HG03103 (cell line): ENCODE measurements around the gene GMPPA.
A peak's percentile ranks its signal among the peaks of the same experiment; 100 is the strongest.

Experiments
- ATAC-seq: cut with Tn5 transposase; IDR thresholded peaks from one replicate; pipeline ENCODE4 v1.9.1; 2021; ENCODE audit warnings: low read depth; ENCODE audit not compliant: unreplicated experiment

Gene GMPPA

DNA sequence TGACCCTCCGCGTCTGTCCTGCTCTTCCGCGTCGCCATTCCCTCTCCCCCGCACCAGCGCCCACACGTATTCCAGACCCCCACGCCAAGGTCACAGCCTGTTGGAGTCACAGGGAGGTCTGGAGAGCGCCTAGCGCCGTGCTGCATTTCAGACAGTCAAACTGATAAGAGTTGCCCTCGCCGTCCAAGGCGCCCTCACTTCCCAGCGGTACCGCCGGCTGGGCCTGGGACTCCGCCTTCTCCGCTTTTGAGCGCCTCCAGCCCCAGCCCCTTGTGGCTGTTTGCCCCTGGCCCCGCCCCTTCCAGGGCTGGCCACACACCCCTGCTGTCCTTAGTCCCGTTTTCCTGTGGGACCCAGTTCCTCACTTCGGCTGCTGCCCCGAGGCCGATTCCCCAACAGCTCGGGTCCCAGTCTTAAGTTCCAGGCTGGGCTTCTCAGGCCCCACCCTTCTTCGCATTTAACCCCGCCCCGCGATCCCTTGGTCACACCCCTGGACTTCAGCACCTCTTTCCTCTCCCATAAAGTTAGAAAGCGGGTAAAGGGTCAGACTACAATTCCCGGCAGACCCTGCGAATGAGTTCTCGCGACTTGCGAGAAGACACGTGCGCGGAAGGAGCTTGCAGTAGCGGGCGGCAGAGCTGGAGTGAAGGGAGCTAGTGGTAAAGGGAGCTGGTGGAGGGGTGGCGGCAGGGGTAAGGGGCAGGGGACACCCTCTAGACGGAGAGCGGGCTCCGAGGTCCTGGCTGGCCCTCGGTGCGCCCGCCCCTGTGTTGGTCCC lies at the start of gene GMPPA:
Gene GMPPA, plus strand, starts transcription at position 612 of the 778 bp plus-strand sequence. CDS start 1,085 bp downstream, outside the sequence.
- peak; percentile 93 for ATAC-seq

DNA sequence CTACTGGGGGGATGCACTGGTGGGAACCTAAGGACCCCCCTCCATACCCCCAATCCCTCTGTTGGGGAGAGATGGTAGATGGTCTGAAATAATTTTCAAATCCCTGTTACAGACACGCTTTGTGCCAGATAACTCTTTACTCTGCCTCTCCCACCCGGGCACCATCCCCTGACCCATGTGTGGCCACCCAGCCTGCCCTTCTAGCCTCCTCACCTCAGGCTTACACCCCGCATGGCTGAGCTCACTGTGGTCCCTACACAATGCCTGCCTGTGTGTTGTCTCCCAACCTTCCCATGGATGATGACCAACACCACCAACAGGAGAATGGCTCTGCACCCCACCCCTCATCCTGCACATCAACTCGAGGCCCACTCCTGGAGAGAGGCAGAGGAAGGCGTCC lies 49.1 kb upstream of the GMPPA start:
- no peak for ATAC-seq

DNA sequence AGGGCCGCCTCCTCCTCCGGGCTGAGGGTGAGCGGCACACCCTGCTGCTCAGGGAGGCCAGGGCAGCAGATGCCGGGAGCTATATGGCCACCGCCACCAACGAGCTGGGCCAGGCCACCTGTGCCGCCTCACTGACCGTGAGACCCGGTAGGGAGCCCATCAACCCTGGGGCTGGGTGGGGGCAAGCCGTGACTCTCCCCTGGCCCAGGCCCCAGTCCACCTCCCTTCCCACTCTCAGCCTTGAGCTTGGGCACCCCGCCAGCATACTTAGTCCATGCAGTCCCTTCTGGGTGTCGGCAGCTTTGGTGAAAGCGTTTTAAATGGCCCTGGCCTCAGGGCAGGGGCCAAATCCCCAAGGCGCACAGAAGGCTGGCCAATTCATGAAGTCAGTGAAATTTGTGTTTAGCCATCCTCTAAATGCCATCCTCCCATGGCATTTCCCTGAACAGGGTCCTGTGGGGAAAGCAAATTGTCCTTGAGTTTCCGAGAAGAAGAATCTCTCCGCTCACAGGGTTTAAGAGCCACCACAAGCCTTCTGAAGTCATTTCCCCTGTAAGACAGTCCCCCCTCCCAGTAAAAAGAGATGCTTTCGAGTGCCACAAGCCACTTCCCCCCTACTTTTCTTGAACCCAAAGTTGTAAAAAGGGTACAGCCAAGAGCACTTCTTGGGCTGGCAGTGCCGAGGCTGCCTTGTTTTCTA lies 46.9 kb upstream of the GMPPA start:
- ATAC-seq: no peak

DNA sequence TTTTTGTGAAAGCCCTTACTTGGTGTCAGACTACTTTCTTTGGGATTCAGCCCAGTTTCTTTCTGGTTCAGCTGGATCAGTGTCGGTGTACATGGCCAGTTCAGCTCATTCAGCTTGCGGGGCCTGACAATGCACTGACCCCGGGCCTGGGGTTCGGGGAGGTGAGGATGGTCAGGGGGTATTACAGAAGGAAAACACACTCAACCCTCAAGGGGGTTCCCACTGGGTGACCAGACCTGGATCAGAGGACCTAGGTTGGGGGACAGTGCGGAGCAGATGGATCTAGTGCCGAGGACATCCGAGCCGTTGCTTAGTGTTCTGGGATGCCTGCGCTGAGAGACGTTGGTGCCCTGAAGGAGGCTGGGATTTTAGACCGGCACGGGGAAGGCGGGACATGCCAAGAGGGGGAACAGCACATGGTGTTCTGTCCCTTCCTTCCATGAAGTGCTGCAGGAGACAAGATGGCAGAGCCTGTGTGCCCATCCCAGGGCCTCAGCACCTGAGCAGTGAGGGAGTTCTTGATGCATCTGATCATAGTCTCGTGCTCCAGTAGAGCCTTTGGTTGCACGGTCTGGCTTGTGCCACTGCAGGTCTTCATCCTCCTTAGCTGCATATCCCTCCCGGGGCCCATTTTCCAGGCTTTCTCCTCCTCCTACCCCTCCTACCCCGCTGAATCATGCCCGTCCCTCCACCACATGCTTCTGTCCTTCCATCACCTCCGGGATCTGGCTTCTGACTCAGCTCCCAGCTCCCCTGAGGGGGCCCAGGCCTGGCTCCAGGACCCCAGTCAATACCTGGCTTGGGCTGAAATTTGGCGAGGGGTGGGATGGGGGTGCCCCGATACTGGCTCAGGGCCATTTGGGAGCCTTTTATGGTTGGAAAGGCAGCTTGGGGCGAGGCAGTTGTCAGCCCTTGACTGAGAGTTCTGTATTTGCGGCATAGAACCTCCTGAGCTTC lies 46.1 kb upstream of the GMPPA start:
- ATAC-seq: no peak

DNA sequence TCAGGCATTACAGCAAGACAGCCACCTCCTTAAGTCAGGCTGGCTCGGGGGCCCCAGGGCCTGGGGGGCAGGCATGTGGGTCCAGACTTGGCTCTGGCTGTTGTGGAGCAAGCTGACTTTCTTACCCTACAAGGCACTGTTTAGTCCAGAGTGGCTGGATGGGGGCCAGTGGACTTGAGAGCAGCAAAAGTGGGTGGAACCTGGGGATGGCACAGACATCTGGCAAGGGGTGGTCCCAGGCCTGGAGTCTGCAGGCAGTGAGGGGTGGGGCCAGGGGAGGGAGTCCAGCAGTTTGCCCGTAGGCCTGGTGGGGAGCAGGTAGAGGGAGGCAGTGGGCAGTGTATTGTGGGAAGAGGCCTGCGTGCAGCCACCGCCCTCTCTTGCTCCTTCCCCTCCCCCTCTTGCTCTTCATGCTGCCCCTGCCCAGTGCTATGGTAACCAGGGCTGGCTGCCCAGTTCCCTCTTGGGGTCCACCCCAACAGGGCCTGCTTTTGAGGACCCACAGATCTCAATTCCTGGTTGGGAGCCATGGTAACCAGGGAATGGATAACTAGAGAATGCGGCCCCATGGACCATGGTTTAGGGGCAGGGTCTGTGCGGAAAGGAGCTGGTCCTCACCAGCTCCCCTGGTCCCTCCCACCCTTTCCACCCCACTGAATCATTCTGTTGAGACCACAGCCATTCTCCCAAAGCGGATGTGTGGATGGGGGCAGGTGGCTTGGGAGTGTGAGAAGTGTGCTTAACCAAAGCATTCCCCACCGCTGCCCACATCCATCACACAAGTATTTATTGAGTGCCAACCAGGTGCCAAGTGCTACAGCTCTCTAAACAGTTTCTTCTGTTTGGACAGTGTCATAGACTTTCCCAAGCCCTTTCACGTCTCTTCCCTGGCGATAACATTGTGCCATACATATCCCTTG lies 44.8 kb upstream of the GMPPA start:
- ATAC-seq: no peak

DNA sequence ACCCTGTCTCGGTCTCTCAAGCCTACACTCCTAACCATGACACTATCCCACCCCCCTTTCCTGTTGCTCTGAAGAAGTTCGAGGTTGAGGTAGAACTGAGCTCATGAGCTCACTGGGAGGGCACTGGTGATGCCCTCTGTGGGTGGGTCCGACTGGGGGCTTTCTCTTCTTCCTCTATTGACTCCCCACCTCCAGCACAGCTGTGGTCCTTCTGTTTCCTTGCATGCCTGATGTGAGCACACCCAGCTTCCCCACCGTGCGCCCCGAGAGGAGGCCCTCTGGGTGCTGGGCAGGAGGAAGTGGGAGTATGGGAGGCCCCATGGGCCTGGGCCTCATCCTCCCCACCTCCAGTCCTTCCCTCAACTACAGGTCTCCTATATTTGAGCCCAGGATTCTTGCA lies 43.1 kb upstream of the GMPPA start:
- no peak for ATAC-seq

DNA sequence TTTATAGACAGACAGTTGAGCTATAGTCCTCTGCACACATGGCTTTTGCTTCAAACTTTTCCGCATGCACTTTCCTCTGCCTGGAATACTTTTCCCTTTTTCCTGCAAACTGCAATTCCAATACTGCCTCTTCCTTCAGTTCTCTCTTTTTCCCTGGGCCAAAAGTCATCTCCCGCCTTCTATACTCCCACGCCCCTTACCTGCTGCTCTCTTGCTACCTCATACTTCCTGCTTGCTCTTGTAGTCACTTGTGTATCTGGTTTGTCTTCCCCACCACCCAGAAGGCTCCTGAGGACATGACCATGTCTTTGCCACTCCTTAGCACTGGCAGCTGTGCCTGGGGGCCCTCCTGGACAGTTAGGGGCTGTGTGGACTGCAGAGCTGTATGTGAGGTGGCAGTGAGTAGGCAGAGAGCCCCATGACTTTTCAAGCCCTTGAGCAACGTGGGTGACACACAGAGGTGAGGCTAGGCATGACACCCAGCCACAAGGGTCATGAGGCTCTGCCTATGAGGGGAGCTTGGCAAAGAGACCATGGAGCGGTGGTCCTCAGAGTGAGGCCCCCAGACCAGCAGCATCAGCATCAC lies 40.8 kb upstream of the GMPPA start:
- ATAC-seq: no peak

DNA sequence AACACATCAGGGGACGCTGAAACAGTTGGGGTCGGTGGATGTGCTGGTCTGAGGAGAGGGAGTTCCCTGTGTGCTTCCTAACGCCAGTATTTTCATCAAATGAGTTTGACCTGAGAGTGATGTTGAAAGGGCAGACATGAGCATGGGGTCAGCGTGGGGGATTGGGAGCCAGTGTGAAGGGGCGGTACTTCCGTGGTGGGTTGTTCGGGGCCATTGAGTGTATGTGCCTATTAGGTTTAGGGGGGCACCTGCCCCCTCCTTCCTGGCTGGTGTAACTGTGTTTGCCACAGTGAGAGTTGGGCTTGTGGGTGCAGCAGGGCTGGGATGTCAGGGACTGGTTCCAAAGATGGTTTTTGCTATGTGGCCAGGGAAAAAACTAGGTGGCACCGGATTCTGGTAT lies 39.7 kb upstream of the GMPPA start:
- ATAC-seq: no peak

DNA sequence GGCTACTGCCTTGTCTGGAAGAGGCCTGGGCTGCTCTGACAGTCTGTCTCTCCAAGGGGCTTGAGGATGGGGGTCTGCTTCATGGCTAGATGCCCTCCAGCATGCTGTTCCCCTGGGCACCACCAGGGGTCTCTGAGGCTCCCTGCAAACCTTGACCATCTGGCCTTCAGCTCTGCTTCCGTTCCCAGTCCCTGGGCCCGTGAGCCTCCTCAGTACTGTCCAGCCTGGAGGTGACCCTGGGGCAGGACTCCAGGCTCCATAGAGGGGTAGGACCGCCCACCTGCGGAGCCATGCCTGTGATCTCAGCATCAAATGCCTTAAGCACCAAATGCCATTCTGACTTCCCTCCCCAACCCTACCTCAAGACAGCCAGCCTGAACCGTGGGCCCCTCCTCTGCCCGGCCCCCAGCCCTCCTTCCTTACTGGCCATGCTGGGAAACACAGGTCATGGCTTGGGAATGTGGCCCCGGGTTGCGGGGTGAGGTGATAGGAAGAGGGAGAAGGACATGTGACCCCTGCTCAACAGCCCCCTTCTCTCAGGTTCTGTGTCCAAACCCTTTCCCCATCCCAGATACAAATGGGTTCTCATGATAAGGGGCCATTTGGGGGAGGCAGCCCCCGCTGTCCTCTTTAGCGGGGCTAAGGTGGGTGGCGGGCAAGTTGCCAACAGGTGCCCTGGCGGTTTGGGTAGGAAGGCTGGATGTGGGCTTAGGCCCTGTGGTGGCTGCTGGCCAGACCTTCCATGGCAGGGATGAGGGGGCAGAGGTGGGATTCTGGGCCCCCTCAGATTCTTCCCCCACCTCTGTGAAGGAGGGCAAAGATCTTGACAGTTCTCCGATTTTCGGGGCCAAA lies 39.0 kb upstream of the GMPPA start:
- ATAC-seq: peak; percentile 69

DNA sequence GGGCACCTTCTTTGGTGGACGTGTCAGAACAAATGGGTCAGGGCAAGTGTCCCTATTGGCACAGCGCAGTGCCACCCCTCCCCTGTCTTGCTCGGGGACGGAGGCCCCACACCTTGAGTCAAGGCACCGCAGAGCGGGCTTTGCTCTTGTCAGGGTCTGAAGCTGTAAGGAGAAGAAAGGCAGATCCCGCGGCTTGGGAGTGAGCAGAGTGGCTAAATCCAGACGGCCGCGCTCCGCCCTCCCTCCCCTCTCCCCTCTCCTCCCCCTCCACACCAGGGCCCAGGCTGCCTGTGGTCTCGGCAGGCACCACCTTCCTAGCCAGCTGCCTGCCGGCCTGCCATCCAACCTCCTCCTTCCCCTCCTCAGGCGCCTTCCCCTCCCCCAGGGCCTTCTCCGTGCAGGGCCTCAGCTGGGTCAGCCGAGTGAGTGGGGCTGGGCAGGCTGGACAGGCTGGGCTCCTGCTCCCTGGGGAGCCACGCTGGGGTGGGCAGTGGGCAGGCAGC lies 38.2 kb upstream of the GMPPA start:
- ATAC-seq: no peak

DNA sequence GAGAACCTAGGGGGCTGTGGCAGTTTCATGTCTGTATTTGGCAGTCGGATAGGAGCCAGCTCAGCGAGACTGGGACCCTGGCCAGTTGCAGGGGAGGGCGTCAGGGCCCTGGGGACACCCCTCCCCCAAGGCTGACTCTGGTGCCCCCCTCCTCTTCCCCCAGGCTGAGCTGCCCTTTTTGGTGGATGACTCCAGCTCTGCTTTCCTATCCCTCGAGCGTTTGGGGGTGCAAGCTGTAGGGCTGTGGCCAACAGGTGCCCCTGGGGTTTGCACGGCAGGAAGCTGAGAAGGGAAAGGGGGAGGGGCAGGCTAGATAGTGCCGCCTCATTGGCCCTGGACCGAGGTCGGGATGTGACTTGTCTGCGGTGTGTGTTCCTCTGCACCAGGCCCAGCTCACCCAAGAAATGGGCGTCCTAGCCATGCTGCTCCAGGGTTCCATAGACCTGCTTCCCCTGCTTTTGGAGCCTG lies 37.6 kb upstream of the GMPPA start:
- ATAC-seq: no peak

DNA sequence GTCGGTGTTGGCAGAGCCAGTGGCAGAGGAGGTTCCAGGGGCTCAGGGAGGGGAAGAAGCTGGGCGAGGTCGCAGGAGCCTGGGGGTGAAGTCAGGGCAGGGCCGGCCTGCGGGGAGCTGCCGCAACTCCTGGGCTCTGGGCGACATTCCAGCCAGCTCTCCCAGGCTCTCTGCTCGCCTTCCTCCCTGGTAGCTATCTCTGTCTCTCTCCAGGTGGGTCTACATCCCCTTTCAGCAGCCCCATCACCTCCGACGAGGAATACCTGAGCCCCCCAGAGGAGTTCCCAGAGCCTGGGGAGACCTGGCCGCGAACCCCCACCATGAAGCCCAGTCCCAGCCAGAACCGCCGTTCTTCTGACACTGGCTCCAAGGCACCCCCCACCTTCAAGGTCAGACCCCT lies 37.0 kb upstream of the GMPPA start:
- no peak for ATAC-seq

DNA sequence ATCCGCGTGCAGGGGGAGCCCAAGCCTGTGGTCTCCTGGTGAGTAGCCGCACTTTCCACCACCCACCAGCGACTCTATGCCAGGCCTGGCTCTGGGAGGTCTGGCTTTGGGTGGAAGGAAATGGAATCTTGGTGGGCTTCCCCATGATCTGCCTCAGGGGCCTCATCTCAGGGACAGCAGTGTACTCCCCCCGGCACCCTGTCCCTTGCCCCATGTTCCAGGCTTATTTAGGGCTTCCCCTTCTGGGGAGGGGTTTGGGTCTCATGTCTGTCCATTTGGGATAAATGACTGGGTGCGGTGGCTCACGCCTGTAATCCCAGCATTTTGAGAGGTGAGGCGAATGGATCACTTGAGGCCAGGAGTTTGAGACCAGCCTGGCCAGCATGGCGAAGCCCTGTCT lies 36.3 kb upstream of the GMPPA start:
- no peak for ATAC-seq

DNA sequence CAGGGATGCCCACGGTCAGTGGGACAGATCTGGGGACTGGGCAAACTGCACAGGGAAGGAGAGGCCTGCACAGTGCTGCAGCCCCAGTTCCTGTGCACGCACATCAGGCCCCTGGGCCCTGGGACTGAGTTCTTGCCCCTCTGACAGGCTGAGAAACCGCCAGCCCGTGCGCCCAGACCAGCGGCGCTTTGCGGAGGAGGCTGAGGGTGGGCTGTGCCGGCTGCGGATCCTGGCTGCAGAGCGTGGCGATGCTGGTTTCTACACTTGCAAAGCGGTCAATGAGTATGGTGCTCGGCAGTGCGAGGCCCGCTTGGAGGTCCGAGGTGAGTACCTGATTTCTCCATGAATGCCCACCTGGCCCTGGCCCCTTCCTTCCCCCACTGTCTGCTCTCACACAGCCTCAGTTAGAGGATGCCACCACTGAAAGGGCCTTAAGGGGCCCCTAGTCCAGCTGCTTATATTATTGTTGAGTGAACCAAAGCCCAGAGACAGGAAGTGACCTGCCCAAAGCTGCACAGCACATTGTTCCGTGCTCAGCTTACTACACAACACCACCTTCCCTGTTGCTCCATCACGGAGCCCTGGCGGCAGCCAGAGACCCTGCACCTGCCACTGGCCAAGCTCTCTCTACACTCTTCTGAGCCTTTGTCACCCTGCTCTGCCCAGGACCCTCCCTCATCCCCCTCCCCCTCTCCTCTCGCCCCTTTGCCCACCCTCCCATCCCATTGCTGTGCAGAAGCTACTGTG lies 34.2 kb upstream of the GMPPA start:
- no peak for ATAC-seq

DNA sequence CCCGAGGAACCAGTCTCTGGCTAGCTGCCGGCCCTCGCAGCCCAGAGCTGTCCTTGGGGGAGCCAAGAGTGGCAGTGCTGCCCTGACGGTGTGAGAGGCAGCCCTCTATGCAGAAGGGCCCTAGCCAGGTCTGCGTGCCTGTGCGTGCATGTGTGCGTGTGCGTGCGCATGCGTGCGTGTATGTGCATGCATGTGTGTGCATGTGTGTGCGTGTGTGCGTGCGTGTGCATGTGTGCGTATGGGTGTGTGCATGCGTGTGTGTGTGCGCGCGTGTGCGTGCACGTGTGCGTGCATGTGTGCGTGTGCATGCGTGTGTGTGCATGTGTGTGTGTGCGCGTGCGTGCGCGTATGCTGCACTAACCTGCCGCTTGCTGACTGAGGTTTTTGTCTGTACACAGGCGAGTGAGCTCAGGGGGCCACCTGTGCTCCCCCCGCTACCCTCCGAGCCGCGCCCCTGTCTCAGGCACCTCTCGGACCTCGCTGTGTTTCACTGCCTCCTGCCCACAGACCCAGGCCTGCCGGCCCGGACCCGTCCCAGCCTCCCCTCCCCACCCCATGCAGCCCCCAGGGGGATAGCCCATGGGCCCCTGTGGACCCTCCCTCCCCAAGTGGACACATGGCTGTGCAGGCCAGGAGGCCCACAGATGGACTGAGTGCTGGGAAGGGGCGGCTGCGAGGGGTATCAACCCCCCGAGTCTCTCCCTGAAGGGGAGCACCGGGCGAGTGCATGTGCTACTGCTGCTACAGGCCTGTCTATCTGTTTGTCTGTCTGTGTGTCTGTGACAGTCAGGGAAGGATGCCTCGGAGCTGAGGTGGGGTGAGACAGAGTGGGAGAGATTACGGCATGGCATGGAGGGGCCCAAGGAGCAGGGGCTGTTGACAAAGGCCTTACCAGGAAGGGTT lies 32.8 kb upstream of the GMPPA start:
- ATAC-seq: no peak

DNA sequence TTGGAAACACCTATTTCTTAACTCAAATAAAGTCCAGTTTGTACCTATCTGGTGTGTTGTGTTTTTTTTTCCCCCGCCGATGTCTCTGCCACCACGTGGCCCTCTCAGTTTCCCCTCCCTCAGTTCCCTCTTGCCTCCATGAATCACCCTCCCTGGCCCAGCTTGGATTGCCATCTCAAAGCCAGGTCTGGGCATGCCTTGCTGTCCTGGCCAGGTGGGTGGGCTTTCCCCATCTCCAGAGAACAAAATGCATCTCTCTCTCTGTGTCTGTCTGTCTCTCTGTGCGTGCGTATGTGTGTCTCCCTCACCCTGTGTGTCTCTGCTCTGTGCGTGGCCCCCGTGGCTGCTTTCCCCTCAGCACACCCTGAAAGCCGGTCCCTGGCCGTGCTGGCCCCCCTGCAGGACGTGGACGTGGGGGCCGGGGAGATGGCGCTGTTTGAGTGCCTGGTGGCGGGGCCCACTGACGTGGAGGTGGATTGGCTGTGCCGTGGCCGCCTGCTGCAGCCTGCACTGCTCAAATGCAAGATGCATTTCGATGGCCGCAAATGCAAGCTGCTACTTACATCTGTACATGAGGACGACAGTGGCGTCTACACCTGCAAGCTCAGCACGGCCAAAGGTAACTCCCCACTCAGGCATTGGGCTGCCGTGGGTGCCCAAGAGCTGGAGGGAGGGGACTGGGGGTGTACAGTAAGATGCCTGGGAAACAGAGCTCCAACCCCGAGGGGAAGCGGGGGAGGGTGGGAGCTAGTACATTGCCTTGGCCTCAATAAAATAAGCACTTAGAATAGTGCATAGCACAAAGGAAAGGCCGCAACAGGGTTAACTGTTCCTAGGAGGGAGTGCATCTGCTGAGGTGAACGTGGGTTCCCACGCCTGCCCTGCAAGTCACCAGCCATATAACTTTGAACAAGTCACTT lies 31.6 kb upstream of the GMPPA start:
- ATAC-seq: no peak
